H1 (cell line): Measurements from ENCODE around the gene KLHDC10. TPM values are rescaled to one million over a fixed set of nuclear protein-coding genes. Genes with fewer than 3 reads are reported as not detected.

Experiments
- CTCF ChIA-PET: fragments of 300-600 bp; sonication (Branson Sonifier 250); formaldehyde crosslinking; loops from one replicate; lab custom pipeline; 2021; ENCODE audit not compliant: partially characterized antibody; lab: Charles Lee
- POLR2A ChIA-PET: fragments of 300-600 bp; sonication (Branson Sonifier 250); formaldehyde crosslinking; loops from one replicate; lab custom pipeline; 2021; ENCODE audit warnings: inconsistent platforms; ENCODE audit not compliant: partially characterized antibody; lab: Charles Lee
- DNase-seq, 2 experiments: peaks; one replicate each; pipeline versions ENCODE4 v3.0.0 to v3.0.0-alpha.2; 2010 to 2022; ENCODE audit warnings: low spot score in 2 of 2, low read depth in 1 of 2, mixed read lengths in 1 of 2
- FAIRE-seq: peaks from 2 replicates; lab custom pipeline; 2011; peaks lifted over from hg19 to GRCh38; lab: Jason Lieb, UNC
- H2AFZ ChIP-seq: 2 replicates; pipeline ENCODE4 v1.8.1; 2012; ENCODE audit warnings: low read length, inconsistent platforms
- H2AK5ac ChIP-seq: 2 replicates; pipeline ENCODE4 v1.6.1; 2013; ENCODE audit warnings: low read depth, low read length
- H2BK120ac ChIP-seq: replicated peaks from 2 replicates; pipeline ENCODE3; 2013; ENCODE audit warnings: low read depth, low read length, inconsistent platforms
- H2BK12ac ChIP-seq: 2 replicates; pipeline ENCODE4 v1.6.1; 2013; ENCODE audit warnings: low read depth, low read length
- H2BK15ac ChIP-seq: 2 replicates; pipeline ENCODE4 v1.6.1; 2013; ENCODE audit warnings: low read length
- H2BK20ac ChIP-seq: 2 replicates; pipeline ENCODE4 v1.6.1; 2013; ENCODE audit warnings: low read length
- H2BK5ac ChIP-seq: 2 replicates; pipeline ENCODE4 v1.6.1; 2013; ENCODE audit warnings: low read depth, low read length
- H3K14ac ChIP-seq: 2 replicates; pipeline ENCODE4 v1.6.1; 2013; ENCODE audit warnings: inconsistent platforms; ENCODE audit not compliant: insufficient read length
- H3K18ac ChIP-seq: 2 replicates; pipeline ENCODE4 v1.6.1; 2013; ENCODE audit warnings: low read length; ENCODE audit errors: extremely low read depth
- H3K23ac ChIP-seq: 2 replicates; pipeline ENCODE4 v1.6.1; 2013; ENCODE audit warnings: inconsistent platforms; ENCODE audit not compliant: insufficient read length
- H3K23me2 ChIP-seq: 2 replicates; pipeline ENCODE4 v1.6.1; 2013; ENCODE audit warnings: low read depth, low read length
- H3K27ac ChIP-seq: 2 replicates; pipeline ENCODE4 v1.6.1; 2011; ENCODE audit warnings: low read depth, low read length, inconsistent platforms
- H3K27me3 ChIP-seq, 4 experiments: replicated peaks in 1 of 4; 1 replicate in 1 of 4; 2 replicates in 3 of 4; pipeline versions ENCODE4 v1.6.1 to v1.8.1; 2011 to 2013; ENCODE audit warnings: low read length in 3 of 4, mild to moderate bottlenecking in 3 of 4, inconsistent platforms in 2 of 4, mixed read lengths in 2 of 4, moderate library complexity in 1 of 4; ENCODE audit not compliant: control insufficient read depth in 3 of 4, insufficient read depth in 3 of 4; ENCODE audit errors: extremely low read depth in 1 of 4
- H3K36me3 ChIP-seq, 4 experiments: 2 replicates each; pipeline versions ENCODE4 v1.6.1 to v1.8.1; 2011 to 2013; ENCODE audit warnings: mild to moderate bottlenecking in 4 of 4, low read length in 3 of 4, moderate library complexity in 2 of 4, control low read depth in 1 of 4, inconsistent platforms in 1 of 4; ENCODE audit not compliant: insufficient read depth in 4 of 4, control insufficient read depth in 2 of 4
- H3K4ac ChIP-seq: replicated peaks from 2 replicates; pipeline ENCODE3; 2013; ENCODE audit warnings: low read length, low read depth, mixed read lengths, inconsistent platforms; ENCODE audit not compliant: insufficient read length
- H3K4me1 ChIP-seq, 4 experiments: replicated peaks in 1 of 4; 1 replicate in 1 of 4; 2 replicates in 3 of 4; pipeline versions ENCODE4 v1.6.1 to v1.8.1; 2011 to 2013; ENCODE audit warnings: low read length in 3 of 4, inconsistent platforms in 2 of 4, mixed read lengths in 1 of 4; ENCODE audit not compliant: insufficient read depth in 4 of 4, control insufficient read depth in 3 of 4
- H3K4me2 ChIP-seq, 2 experiments: 2 replicates each; pipeline versions ENCODE4 v1.6.1 to v1.8.1; 2011 to 2013; ENCODE audit warnings: low read depth in 2 of 2, low read length in 2 of 2, control low read depth in 1 of 2, inconsistent platforms in 1 of 2, mild to moderate bottlenecking in 1 of 2; ENCODE audit not compliant: insufficient read depth in 1 of 2
- H3K4me3 ChIP-seq, 4 experiments: fragments of 200-600, 300-600 bp in 1 of 4; sonication (generic), shearing (Covaris generic), sonication (Bioruptor Twin) in 1 of 4; 2 replicates each; pipeline versions ENCODE4 v1.5.1 to v1.8.1; 2011 to 2016; ENCODE audit warnings: low read length in 4 of 4, low read depth in 3 of 4, control low read depth in 2 of 4, inconsistent platforms in 2 of 4, mild to moderate bottlenecking in 2 of 4, mixed read lengths in 1 of 4, moderate library complexity in 1 of 4; ENCODE audit not compliant: insufficient read depth in 2 of 4; ENCODE audit errors: extremely low read depth in 1 of 4
- H3K56ac ChIP-seq: replicated peaks from 2 replicates; pipeline ENCODE3; 2013; ENCODE audit warnings: low read depth, mild to moderate bottlenecking, mixed read lengths, low read length, inconsistent platforms; ENCODE audit not compliant: insufficient read length
- H3K79me1 ChIP-seq: 2 replicates; pipeline ENCODE4 v1.6.1; 2013; ENCODE audit warnings: low read depth, low read length, control low read depth
- H3K79me2 ChIP-seq, 2 experiments: 2 replicates each; pipeline versions ENCODE4 v1.6.1 to v1.8.1; 2012 to 2013; ENCODE audit warnings: low read length in 2 of 2, mild to moderate bottlenecking in 2 of 2, inconsistent platforms in 1 of 2; ENCODE audit not compliant: insufficient read depth in 2 of 2, control insufficient read depth in 1 of 2
- H3K9ac ChIP-seq, 4 experiments: replicated peaks in 1 of 4; 1 replicate in 1 of 4; 2 replicates in 3 of 4; pipeline versions ENCODE4 v1.6.1 to v1.8.1; 2011 to 2013; ENCODE audit warnings: low read depth in 3 of 4, low read length in 3 of 4, control low read depth in 2 of 4, mild to moderate bottlenecking in 2 of 4, moderate library complexity in 2 of 4, inconsistent platforms in 1 of 4; ENCODE audit errors: extremely low read depth in 1 of 4
- H3K9me3 ChIP-seq, 2 experiments: 2 replicates each; pipeline versions ENCODE4 v1.6.1 to v1.8.1; 2012 to 2013; ENCODE audit warnings: mild to moderate bottlenecking in 2 of 2, moderate library complexity in 2 of 2, control low read depth in 1 of 2, inconsistent platforms in 1 of 2, low read depth in 1 of 2, low read length in 1 of 2, mixed read lengths in 1 of 2; ENCODE audit not compliant: insufficient read depth in 2 of 2
- H4K20me1 ChIP-seq, 2 experiments: replicated peaks in 1 of 2; 2 replicates each; pipeline versions ENCODE3 to v1.8.1; 2011 to 2013; ENCODE audit warnings: inconsistent platforms in 2 of 2, low read length in 2 of 2, mild to moderate bottlenecking in 1 of 2; ENCODE audit not compliant: insufficient read depth in 2 of 2, control insufficient read depth in 1 of 2
- H4K5ac ChIP-seq: 2 replicates; pipeline ENCODE4 v1.6.1; 2013; ENCODE audit warnings: low read length, low read depth, mixed read lengths, inconsistent platforms; ENCODE audit not compliant: insufficient read length
- H4K8ac ChIP-seq: 2 replicates; pipeline ENCODE4 v1.8.0; 2013; ENCODE audit warnings: mild to moderate bottlenecking, moderate library complexity, low read length, inconsistent platforms; ENCODE audit not compliant: insufficient read depth; ENCODE audit errors: extremely low read depth
- H4K91ac ChIP-seq: replicated peaks from 2 replicates; pipeline ENCODE3; 2013; ENCODE audit warnings: low read length, mixed read lengths, inconsistent platforms; ENCODE audit not compliant: insufficient read length
- BCL11A ChIP-seq, 2 experiments: IDR thresholded peaks; one replicate each; pipeline ENCODE4 v1.6.1; 2011; ENCODE audit warnings: low read depth in 2 of 2, low read length in 2 of 2, mild to moderate bottlenecking in 2 of 2
- BRCA1 ChIP-seq: IDR thresholded peaks from 2 replicates; pipeline ENCODE4 v1.6.1; 2012; ENCODE audit warnings: low read depth, low read length, improper control_type of control experiment
- CBX5 ChIP-seq: fragments of 300-800, 300-1000 bp; sonication (generic); IDR thresholded peaks from 2 replicates; pipeline ENCODE4 v1.7.1; 2016; ENCODE audit warnings: antibody characterized with exemption, low read length, low read depth
- CEBPB ChIP-seq: IDR thresholded peaks from 2 replicates; pipeline ENCODE4 v1.6.1; 2012; ENCODE audit warnings: low read depth, low read length
- CHD1 ChIP-seq: IDR thresholded peaks from 2 replicates; pipeline ENCODE4 v1.6.1; 2012; ENCODE audit warnings: low read depth, low read length, improper control_type of control experiment
- EP300 ChIP-seq, 2 experiments: IDR thresholded peaks; 1 replicate in 1 of 2; 2 replicates in 1 of 2; pipeline ENCODE4 v1.6.1; 2011 to 2012; ENCODE audit warnings: low read depth in 2 of 2, low read length in 2 of 2, mild to moderate bottlenecking in 2 of 2, borderline replicate concordance in 1 of 2, inconsistent platforms in 1 of 2, moderate library complexity in 1 of 2
- EZH2 ChIP-seq: fragments of 200-600 bp; sonication (generic); IDR thresholded peaks from 2 replicates; pipeline ENCODE4 v1.7.1; 2012; ENCODE audit warnings: low read depth, mild to moderate bottlenecking, moderate library complexity, low read length, inconsistent platforms; ENCODE audit not compliant: severe bottlenecking
- FOSL1 ChIP-seq: IDR thresholded peaks from 2 replicates; pipeline ENCODE4 v1.6.1; 2011; ENCODE audit warnings: mild to moderate bottlenecking, low read depth, low read length, moderate library complexity; ENCODE audit not compliant: insufficient read depth
- GTF2F1 ChIP-seq: IDR thresholded peaks from 2 replicates; pipeline ENCODE4 v1.6.1; 2012; ENCODE audit warnings: low read depth, low read length, improper control_type of control experiment, borderline replicate concordance
- NANOG ChIP-seq: IDR thresholded peaks from 2 replicates; pipeline ENCODE4 v1.6.1; 2011; ENCODE audit warnings: low read length, low read depth, mild to moderate bottlenecking, inconsistent platforms; ENCODE audit not compliant: insufficient read depth, poor library complexity, severe bottlenecking
- POLR2AphosphoS5 ChIP-seq: IDR thresholded peaks from 2 replicates; pipeline ENCODE4 v1.6.1; 2011; ENCODE audit warnings: low read depth, low read length
- RXRA ChIP-seq: IDR thresholded peaks from 2 replicates; pipeline ENCODE4 v1.6.1; 2011; ENCODE audit warnings: low read depth, mild to moderate bottlenecking, low read length, moderate library complexity; ENCODE audit not compliant: insufficient read depth
- SIX5 ChIP-seq: IDR thresholded peaks from 2 replicates; pipeline ENCODE4 v1.6.1; 2011; ENCODE audit warnings: mild to moderate bottlenecking, low read depth, low read length
- TAF1 ChIP-seq: IDR thresholded peaks from 2 replicates; pipeline ENCODE4 v1.6.1; 2011; ENCODE audit warnings: mild to moderate bottlenecking, low read depth, low read length
- WGBS, 2 experiments: shearing (Covaris generic) in 1 of 2; methylation state at CpG; one replicate each; pipeline versions ENCODE4 v1.1.6 to v1.1.7; 2013 to 2015; ENCODE audit warnings: low lambda C conversion rate in 2 of 2, mixed read lengths in 2 of 2, inconsistent platforms in 1 of 2, low coverage in 1 of 2, missing lambda C conversion rate in 1 of 2; ENCODE audit not compliant: insufficient replicate concordance in 2 of 2, insufficient coverage in 1 of 2, insufficient read length in 1 of 2; ENCODE audit errors: extremely low coverage in 1 of 2, missing lambda C conversion rate in 1 of 2; 5-methylcytosine and 5-hydroxymethylcytosine counted together
- polyA plus RNA-seq, 7 experiments: library from polyadenylated mRNA; depleted of rRNA in 3 of 7; stranded (reverse) in 5 of 7; unstranded in 2 of 7; fragments of >200 nt in 5 of 7; fragments of 200-250 nt in 2 of 7; gene quantifications; 1 replicate in 5 of 7; 2 replicates in 1 of 7; 4 replicates in 1 of 7; pipeline versions ENCODE4 v1.2.1 to v1.2.3, GENCODE V29; 2011 to 2013; ENCODE audit warnings: missing spikeins in 2 of 7, mixed read lengths in 2 of 7
- total RNA-seq: library from RNA; stranded (reverse); fragmentation: NEBNext Ultra II Directional; extraction: Animal tissue kit (Norgen Biotek cat#: 25700); gene quantifications from 2 replicates; pipeline ENCODE4 v1.2.1, GENCODE V29; 2021

KLHDC10 gene
- total and polyA plus RNA-seq, 2 of the 8 experiments (the other 6 are each of a cell fraction or from before 2014, with no cell fraction given), result 6.6 to 14.5 TPM

DNA sequence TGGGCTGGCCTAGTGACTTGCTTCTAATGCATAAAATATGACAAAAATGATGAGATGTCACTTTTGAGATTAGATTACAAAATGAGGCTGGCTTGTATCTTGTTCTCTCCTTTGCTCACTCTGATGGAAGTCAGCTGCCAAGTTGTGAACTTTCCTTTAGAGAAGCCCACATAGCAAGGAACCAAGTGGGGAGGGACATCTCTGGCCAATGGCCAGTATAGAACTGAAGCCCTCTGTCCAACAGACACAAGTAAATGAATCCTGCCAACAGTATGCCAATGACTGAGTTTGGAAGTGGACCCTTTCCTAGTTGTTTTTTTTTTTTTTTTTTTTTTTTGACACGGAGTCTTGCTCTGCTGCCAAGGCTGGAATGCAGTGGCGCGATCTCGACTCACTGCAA lies 22.5 kb upstream of the KLHDC10 start:
- H3K14ac ChIP-seq, result no peak overlapping the region
- WGBS, 2 experiments, result 100% methylated on average over 1 of the region's 4 CpGs; no CpG with 5 or more reads in 1 of the 2 experiments
- POLR2A ChIA-PET, result interaction anchor here (1.3 kb wide), 1 partner anchor 32 kb away, joined by 5 read pairs; no protein-coding TSS in a partner anchor

More for the DNA sequence above, 22.5 kb upstream of the KLHDC10 start:
- no peak overlapping the region for H2BK5ac ChIP-seq
- H3K23ac ChIP-seq, result no peak overlapping the region
- H3K79me1 ChIP-seq, result peaks cover 2% of the 10 kb centered on the region; the same call in 1 of the 2 replicates
- H4K20me1 ChIP-seq, result peaks cover 0 to 1% of the 10 kb centered on the region in 2 experiments
- H4K8ac ChIP-seq, result no peak overlapping the region
- DNase-seq (no peak), FAIRE-seq (no peak)
- H3K18ac ChIP-seq, result no peak overlapping the region
- H2BK20ac ChIP-seq, result no peak overlapping the region
- H3K36me3 ChIP-seq, result peaks cover 0 to 20% (median 2%) of the 10 kb centered on the region in 4 experiments; a peak in 3 of 8 replicates
- no peak overlapping the region for H2AFZ ChIP-seq
- no peak overlapping the region for H4K5ac ChIP-seq
- H3K4ac ChIP-seq, result no peak overlapping the region
- H3K4me1 ChIP-seq, result peaks cover 0 to 3% (median 0%) of the 10 kb centered on the region in 4 experiments; a peak in 2 of 7 replicates
- no peak overlapping the region for H3K4me2 ChIP-seq
- no peak overlapping the region for H3K9ac ChIP-seq
- CTCF ChIA-PET, result interaction anchor here (0.6 kb wide), 1 partner anchor 18 kb away, joined by 3 read pairs; no protein-coding TSS in a partner anchor
- H3K23me2 ChIP-seq, result no peaks in the 10 kb centered on the region
- H2BK15ac ChIP-seq, result no peak overlapping the region
- no peak for TF ChIP-seq NANOG
- no peak for TF ChIP-seq SIX5
- TF ChIP-seq POLR2AphosphoS5, result no peak
- TF ChIP-seq CHD1, result no peak
- TF ChIP-seq CEBPB, result no peak
- TF ChIP-seq RXRA, result no peak
- no peak for TF ChIP-seq GTF2F1
- TF ChIP-seq CBX5, result no peak
- TF ChIP-seq TAF1, result no peak
- no peak for TF ChIP-seq FOSL1
- no peak for TF ChIP-seq EZH2
- no peak for TF ChIP-seq EP300 (IDR thresholded peaks at IDR 0.05; ENCODE audit: borderline replicate concordance in 1 of 2, low read depth in 2 of 2, low read length in 2 of 2)
- no peak for TF ChIP-seq BCL11A (IDR thresholded peaks at IDR 0.05; ENCODE audit: low read depth in 2 of 2, low read length in 2 of 2)
- TF ChIP-seq BRCA1, result no peak
- H3K56ac ChIP-seq, result no peak overlapping the region
- no peaks in the 10 kb centered on the region for H3K27me3 ChIP-seq
- no peak overlapping the region for H3K27ac ChIP-seq
- no peak overlapping the region for H2BK12ac ChIP-seq
- H2AK5ac ChIP-seq, result no peak overlapping the region
- H3K79me2 ChIP-seq, result peaks cover 0 to 15% of the 10 kb centered on the region in 2 experiments; a peak in 2 of 4 replicates
- H3K9me3 ChIP-seq, result no peaks in the 10 kb centered on the region
- no peak overlapping the region for H2BK120ac ChIP-seq
- no peak overlapping the region for H3K4me3 ChIP-seq
- H4K91ac ChIP-seq, result no peak overlapping the region
